SK-N-SH (cell line): ENCODE results near the gene RAD51B. TPM values are rescaled to one million over a fixed set of nuclear protein-coding genes. Genes with fewer than 3 reads are reported as not detected.

ENCODE experiments used
- CTCF ChIA-PET: fragments of 300-600, 350-600 bp; formaldehyde crosslinking; extraction: SDS; loops from one replicate; lab custom pipeline; 2021; lab: Yijun Ruan, JAX
- POLR2A ChIA-PET: fragments of 350-600 bp; sonication (Branson Sonifier 250); formaldehyde crosslinking; extraction: SDS; loops from one replicate; lab custom pipeline; 2020; ENCODE audit warnings: antibody characterized with exemption, inconsistent platforms; lab: Yijun Ruan, JAX
- DNase-seq: peaks from one replicate; pipeline ENCODE4 v3.0.0; 2012
- H2AFZ ChIP-seq: fragments of 200-600 bp; sonication (generic); 2 replicates; pipeline ENCODE4 v1.8.1; 2016; ENCODE audit warnings: antibody characterized with exemption, mild to moderate bottlenecking, low read depth
- H3F3A ChIP-seq: fragments of 200-600 bp; sonication (generic); replicated peaks from 2 replicates; pipeline ENCODE3; 2016; ENCODE audit warnings: antibody characterized with exemption, mild to moderate bottlenecking; ENCODE audit not compliant: insufficient read depth
- H3K27ac ChIP-seq, 2 experiments: fragments of 200-500 bp in 1 of 2; fragments of 200-600 bp in 1 of 2; sonication (Bioruptor generic) in 1 of 2; sonication (generic), shearing (Covaris generic) in 1 of 2; 2 replicates each; pipeline versions ENCODE4 v1.5.1 to v1.6.1; 2014 to 2016; ENCODE audit warnings: low read depth in 2 of 2, inconsistent platforms in 1 of 2, low read length in 1 of 2, mild to moderate bottlenecking in 1 of 2, mixed read lengths in 1 of 2
- H3K27me3 ChIP-seq: fragments of 200-600 bp; sonication (generic), shearing (Covaris generic); 2 replicates; pipeline ENCODE4 v1.6.1; 2016; ENCODE audit warnings: mixed run types; ENCODE audit not compliant: insufficient read depth
- H3K36me3 ChIP-seq, 2 experiments: fragments of 200-500 bp in 1 of 2; fragments of 200-600 bp in 1 of 2; sonication (Bioruptor generic) in 1 of 2; sonication (generic) in 1 of 2; replicated peaks in 1 of 2; 2 replicates each; pipeline versions ENCODE3 to v1.5.1; 2014 to 2016; ENCODE audit warnings: low read length in 1 of 2, mild to moderate bottlenecking in 1 of 2; ENCODE audit not compliant: insufficient read depth in 2 of 2, control insufficient read depth in 1 of 2
- H3K4me1 ChIP-seq, 2 experiments: fragments of 200-500 bp in 1 of 2; fragments of 200-600 bp in 1 of 2; sonication (Bioruptor generic) in 1 of 2; sonication (generic), shearing (Covaris generic) in 1 of 2; 2 replicates each; pipeline versions ENCODE4 v1.5.1 to v1.6.1; 2014 to 2016; ENCODE audit warnings: low read depth in 1 of 2, low read length in 1 of 2, mixed run types in 1 of 2; ENCODE audit not compliant: insufficient read depth in 2 of 2, control insufficient read depth in 1 of 2
- H3K4me2 ChIP-seq: fragments of 200-600 bp; sonication (generic), shearing (Covaris generic); 2 replicates; pipeline ENCODE4 v1.6.1; 2017; ENCODE audit warnings: mixed run types
- H3K4me3 ChIP-seq, 2 experiments: fragments of 200-500 bp in 1 of 2; fragments of 200-600 bp in 1 of 2; sonication (Bioruptor generic) in 1 of 2; sonication (generic), shearing (Covaris generic) in 1 of 2; 2 replicates each; pipeline versions ENCODE4 v1.5.1 to v1.8.1; 2014 to 2016; ENCODE audit warnings: low read depth in 2 of 2, inconsistent platforms in 1 of 2, low read length in 1 of 2, mild to moderate bottlenecking in 1 of 2, mixed read lengths in 1 of 2, moderate library complexity in 1 of 2
- H3K79me2 ChIP-seq: fragments of 200-600 bp; sonication (generic); 2 replicates; pipeline ENCODE4 v1.8.1; 2017; ENCODE audit warnings: mild to moderate bottlenecking; ENCODE audit not compliant: insufficient read depth
- H3K9ac ChIP-seq: fragments of 200-600 bp; sonication (generic); 2 replicates; pipeline ENCODE4 v1.6.1; 2017; ENCODE audit warnings: mixed run types
- H3K9me2 ChIP-seq: fragments of 200-600 bp; sonication (generic); 2 replicates; pipeline ENCODE4 v1.6.1; 2017; ENCODE audit warnings: mixed run types
- H3K9me3 ChIP-seq: fragments of 200-600 bp; sonication (generic); 2 replicates; pipeline ENCODE4 v1.6.1; 2017; ENCODE audit warnings: mixed run types, mild to moderate bottlenecking, moderate library complexity
- H4K20me1 ChIP-seq: fragments of 200-600 bp; sonication (generic); 2 replicates; pipeline ENCODE4 v1.6.1; 2017; ENCODE audit warnings: mild to moderate bottlenecking, mixed run types; ENCODE audit not compliant: insufficient read depth
- CHD2 ChIP-seq: fragments of 150-350 bp; IDR thresholded peaks from 2 replicates; pipeline ENCODE4 v1.6.1; 2018; ENCODE audit warnings: low read length; ENCODE audit not compliant: partially characterized antibody
- ELF1 ChIP-seq: IDR thresholded peaks from 2 replicates; pipeline ENCODE4 v1.4.0; 2012
- EP300 ChIP-seq, 2 experiments: IDR thresholded peaks; 2 replicates each; pipeline versions ENCODE4 v1.4.0 to v1.6.1; 2012; ENCODE audit warnings: borderline replicate concordance in 1 of 2, low read depth in 1 of 2, low read length in 1 of 2
- EZH2phosphoT487 ChIP-seq: fragments of 200-600 bp; sonication (generic); IDR thresholded peaks from 2 replicates; pipeline ENCODE4 v1.6.1; 2017; ENCODE audit warnings: low read depth, mixed run types, mild to moderate bottlenecking, antibody characterized with exemption, moderate library complexity, borderline replicate concordance
- FOSL2 ChIP-seq: IDR thresholded peaks from 2 replicates; pipeline ENCODE4 v1.4.0; 2012; ENCODE audit warnings: low read depth, mild to moderate bottlenecking, moderate library complexity, borderline replicate concordance
- FOXJ3 ChIP-seq: sonication (generic); formaldehyde crosslinking; IDR thresholded peaks from 2 replicates; pipeline ENCODE4 v1.5.1; 2020; ENCODE audit warnings: mild to moderate bottlenecking, missing genetic modification reagents
- FOXM1 ChIP-seq: IDR thresholded peaks from 2 replicates; pipeline ENCODE4 v1.4.0; 2012; ENCODE audit warnings: low read depth, mild to moderate bottlenecking
- GABPA ChIP-seq: IDR thresholded peaks from 2 replicates; pipeline ENCODE4 v1.4.0; 2012; ENCODE audit warnings: low read depth, mild to moderate bottlenecking
- GATA2 ChIP-seq: sonication (generic); formaldehyde crosslinking; IDR thresholded peaks from 2 replicates; pipeline ENCODE4 v1.5.0; 2020; ENCODE audit warnings: mild to moderate bottlenecking, missing genetic modification reagents
- JUND ChIP-seq: IDR thresholded peaks from 2 replicates; pipeline ENCODE4 v1.4.0; 2012
- MEF2A ChIP-seq: IDR thresholded peaks from 2 replicates; pipeline ENCODE4 v1.4.0; 2012; ENCODE audit warnings: low read depth, borderline replicate concordance
- MXI1 ChIP-seq: IDR thresholded peaks from 2 replicates; pipeline ENCODE4 v1.6.1; 2012; ENCODE audit warnings: mild to moderate bottlenecking, low read depth, low read length, improper control_type of control experiment
- POLR2AphosphoS5 ChIP-seq: IDR thresholded peaks from 2 replicates; pipeline ENCODE4 v1.6.1; 2012; ENCODE audit warnings: low read depth, low read length
- RAD21 ChIP-seq: IDR thresholded peaks from 2 replicates; pipeline ENCODE4 v1.6.1; 2012; ENCODE audit warnings: mild to moderate bottlenecking, low read length
- RCOR1 ChIP-seq: fragments of 150-350 bp; IDR thresholded peaks from 2 replicates; pipeline ENCODE4 v1.6.1; 2017; ENCODE audit warnings: antibody characterized with exemption, low read length
- RFX5 ChIP-seq: IDR thresholded peaks from 2 replicates; pipeline ENCODE4 v1.6.1; 2012; ENCODE audit warnings: mild to moderate bottlenecking, improper control_type of control experiment, low read length
- RXRA ChIP-seq: IDR thresholded peaks from 2 replicates; pipeline ENCODE4 v1.4.0; 2012; ENCODE audit warnings: low read depth, mild to moderate bottlenecking, borderline replicate concordance
- SIN3A ChIP-seq: IDR thresholded peaks from 2 replicates; pipeline ENCODE4 v1.6.1; 2012; ENCODE audit warnings: low read depth, mild to moderate bottlenecking, low read length, moderate library complexity, borderline replicate concordance
- SMC3 ChIP-seq: IDR thresholded peaks from 2 replicates; pipeline ENCODE4 v1.6.1; 2012; ENCODE audit warnings: low read depth, low read length, improper control_type of control experiment
- TAF1 ChIP-seq: IDR thresholded peaks from 2 replicates; pipeline ENCODE4 v1.6.1; 2012; ENCODE audit warnings: low read depth, mild to moderate bottlenecking, low read length, moderate library complexity, borderline replicate concordance
- TCF12 ChIP-seq: IDR thresholded peaks from 2 replicates; pipeline ENCODE4 v1.4.0; 2012
- TEAD4 ChIP-seq: IDR thresholded peaks from 2 replicates; pipeline ENCODE4 v1.4.0; 2012; ENCODE audit warnings: mild to moderate bottlenecking, borderline replicate concordance; ENCODE audit not compliant: insufficient read depth
- YY1 ChIP-seq: IDR thresholded peaks from 2 replicates; pipeline ENCODE4 v1.4.0; 2012; ENCODE audit warnings: low read depth, mild to moderate bottlenecking
- ZBTB33 ChIP-seq: IDR thresholded peaks from 2 replicates; pipeline ENCODE4 v1.4.0; 2012; ENCODE audit warnings: low read depth, borderline replicate concordance
- WGBS: methylation state at CpG from one replicate; pipeline ENCODE4 v1.1.6; 2017; ENCODE audit warnings: low lambda C conversion rate; 5-methylcytosine and 5-hydroxymethylcytosine counted together
- polyA plus RNA-seq, 3 experiments: library from polyadenylated mRNA; depleted of rRNA; stranded (reverse); fragments of >200 nt; gene quantifications; 2 replicates each; pipeline ENCODE4 v1.2.3, GENCODE V29; 2012
- TF ChIP-seq, protein P1 (sequence below): IDR thresholded peaks from 2 replicates; pipeline ENCODE4 v1.4.0; 2012; ENCODE audit warnings: low read depth
- TF ChIP-seq, protein P2 (sequence below): fragments of 200-600 bp; sonication (generic); IDR thresholded peaks from 2 replicates; pipeline ENCODE4 v1.6.1; 2017; ENCODE audit warnings: antibody characterized with exemption, mild to moderate bottlenecking, moderate library complexity
- TF ChIP-seq, protein P3 (sequence below): IDR thresholded peaks from 2 replicates; pipeline ENCODE4; 2012
- TF ChIP-seq, protein P4 (sequence below): fragments of 150-350 bp; IDR thresholded peaks from 2 replicates; pipeline ENCODE4 v1.6.1; 2016; ENCODE audit warnings: mild to moderate bottlenecking, low read depth, low read length

The RAD51B gene
- polyA plus RNA-seq, 1 of the 3 experiments (the other 2 are of a cell fraction): 6.0 TPM

DNA sequence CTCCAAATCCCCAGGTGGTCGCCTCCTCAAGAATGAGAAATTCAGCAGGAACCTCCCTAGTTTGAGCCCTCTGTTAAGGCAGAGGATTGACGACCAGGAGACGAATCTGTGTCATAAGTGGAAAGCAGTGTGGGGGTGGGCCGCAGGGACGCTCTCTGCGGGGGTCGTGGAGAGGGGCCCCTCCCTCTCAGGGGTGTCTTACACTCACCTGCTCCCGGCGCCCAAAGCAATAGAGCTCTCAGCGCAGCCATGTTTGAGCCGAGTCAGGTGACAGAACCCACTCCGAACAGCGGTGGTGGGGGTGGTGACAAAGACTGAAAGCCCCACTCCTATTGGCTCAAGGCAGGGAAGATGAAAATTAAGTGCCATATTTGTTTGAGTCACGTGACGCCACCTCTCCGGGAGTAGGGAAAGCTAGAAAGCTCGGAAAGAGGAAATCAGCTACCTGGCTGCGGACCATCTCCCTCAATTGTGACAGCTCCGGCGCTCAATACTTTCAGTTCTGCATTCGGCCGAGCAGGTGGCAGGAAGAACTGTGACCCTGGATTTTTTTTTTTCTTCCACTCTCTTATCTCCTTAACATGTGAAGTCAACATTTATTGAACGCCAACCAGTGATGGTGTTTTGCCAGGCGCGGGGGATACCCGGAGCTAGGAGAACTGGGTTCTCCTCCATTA, 3.1 kb upstream of the RAD51B start, which contains the start of gene ZFYVE26:
Gene ZFYVE26, minus strand, starts transcription at position 265 of the 677 bp plus-strand sequence. CDS start 627 bp downstream, outside the sequence.
- under 1% methylated on average over 23 of the region's 26 CpGs for WGBS
- H3K4me2 ChIP-seq: peak within 1 kb of the TSS; percentile 83
- peak within 1 kb of the TSS; percentile 90 for H2AFZ ChIP-seq
- H3K36me3 ChIP-seq: peaks cover 24 to 28% of the 10 kb centered on the region in 2 experiments
- no peaks in the 10 kb centered on the region for H3K9me2 ChIP-seq
- H3K9ac ChIP-seq: peak within 1 kb of the TSS; percentile 76
- no peaks in the 10 kb centered on the region for H3K9me3 ChIP-seq
- H3K4me3 ChIP-seq: peak within 1 kb of the TSS; percentile 77 to 97
- ChIA-PET CTCF (interaction anchor here (0.9 kb wide), 1 partner anchor 335 kb away, joined by 3 read pairs; no protein-coding TSS in a partner anchor), POLR2A (interaction anchor here (0.6 to 1.2 kb wide), 5 partner anchors 9 to 110 kb away, joined by 3 to 7 read pairs (median 3); no protein-coding TSS in a partner anchor)
- H3K27me3 ChIP-seq: no peaks in the 10 kb centered on the region
- peaks cover 8 to 17% of the 10 kb centered on the region in 2 experiments for H3K4me1 ChIP-seq
- peak; percentile 91 for DNase-seq
- H3K79me2 ChIP-seq: peaks cover 28% of the 10 kb centered on the region
- H4K20me1 ChIP-seq: no peaks in the 10 kb centered on the region
- peak within 1 kb of the TSS; percentile 52 to 79 for H3K27ac ChIP-seq
- H3F3A ChIP-seq: no peaks in the 10 kb centered on the region
- TF ChIP-seq RXRA: no peak
- no peak for TF ChIP-seq ZBTB33
- TF ChIP-seq, protein P1, sequence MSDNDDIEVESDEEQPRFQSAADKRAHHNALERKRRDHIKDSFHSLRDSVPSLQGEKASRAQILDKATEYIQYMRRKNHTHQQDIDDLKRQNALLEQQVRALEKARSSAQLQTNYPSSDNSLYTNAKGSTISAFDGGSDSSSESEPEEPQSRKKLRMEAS: peak; percentile 72
- peak; percentile 72; the same call in 1 of the 2 replicates for TF ChIP-seq TAF1
- TF ChIP-seq ELF1: peak; percentile 45; the same call in 1 of the 2 replicates
- TF ChIP-seq FOXJ3 (CRISPR knock-in tag): no peak
- TF ChIP-seq RFX5: peak; percentile 50; the same call in 1 of the 2 replicates
- TF ChIP-seq MEF2A: no peak
- TF ChIP-seq CHD2: peak; percentile 43
- TF ChIP-seq TEAD4: no peak
- peak; percentile 81 for TF ChIP-seq MXI1
- TF ChIP-seq JUND: no peak; the same call in 1 of the 2 replicates
- peak; percentile 28; the same call in 1 of the 2 replicates for TF ChIP-seq GABPA
- peak; percentile 72; the same call in 1 of the 2 replicates for TF ChIP-seq POLR2AphosphoS5
- peak; percentile 97 for TF ChIP-seq YY1
- TF ChIP-seq FOXM1: no peak
- TF ChIP-seq, protein P2, sequence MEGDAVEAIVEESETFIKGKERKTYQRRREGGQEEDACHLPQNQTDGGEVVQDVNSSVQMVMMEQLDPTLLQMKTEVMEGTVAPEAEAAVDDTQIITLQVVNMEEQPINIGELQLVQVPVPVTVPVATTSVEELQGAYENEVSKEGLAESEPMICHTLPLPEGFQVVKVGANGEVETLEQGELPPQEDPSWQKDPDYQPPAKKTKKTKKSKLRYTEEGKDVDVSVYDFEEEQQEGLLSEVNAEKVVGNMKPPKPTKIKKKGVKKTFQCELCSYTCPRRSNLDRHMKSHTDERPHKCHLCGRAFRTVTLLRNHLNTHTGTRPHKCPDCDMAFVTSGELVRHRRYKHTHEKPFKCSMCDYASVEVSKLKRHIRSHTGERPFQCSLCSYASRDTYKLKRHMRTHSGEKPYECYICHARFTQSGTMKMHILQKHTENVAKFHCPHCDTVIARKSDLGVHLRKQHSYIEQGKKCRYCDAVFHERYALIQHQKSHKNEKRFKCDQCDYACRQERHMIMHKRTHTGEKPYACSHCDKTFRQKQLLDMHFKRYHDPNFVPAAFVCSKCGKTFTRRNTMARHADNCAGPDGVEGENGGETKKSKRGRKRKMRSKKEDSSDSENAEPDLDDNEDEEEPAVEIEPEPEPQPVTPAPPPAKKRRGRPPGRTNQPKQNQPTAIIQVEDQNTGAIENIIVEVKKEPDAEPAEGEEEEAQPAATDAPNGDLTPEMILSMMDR: no peak
- TF ChIP-seq RCOR1: 0 out of 2 replicates have a peak, but pooled peaks have one; percentile 7
- TF ChIP-seq, protein P3, sequence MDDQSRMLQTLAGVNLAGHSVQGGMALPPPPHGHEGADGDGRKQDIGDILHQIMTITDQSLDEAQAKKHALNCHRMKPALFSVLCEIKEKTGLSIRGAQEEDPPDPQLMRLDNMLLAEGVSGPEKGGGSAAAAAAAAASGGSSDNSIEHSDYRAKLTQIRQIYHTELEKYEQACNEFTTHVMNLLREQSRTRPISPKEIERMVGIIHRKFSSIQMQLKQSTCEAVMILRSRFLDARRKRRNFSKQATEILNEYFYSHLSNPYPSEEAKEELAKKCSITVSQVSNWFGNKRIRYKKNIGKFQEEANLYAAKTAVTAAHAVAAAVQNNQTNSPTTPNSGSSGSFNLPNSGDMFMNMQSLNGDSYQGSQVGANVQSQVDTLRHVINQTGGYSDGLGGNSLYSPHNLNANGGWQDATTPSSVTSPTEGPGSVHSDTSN: peak; percentile 49
- TF ChIP-seq RAD21: no peak
- peak; percentile 64; the same call in 1 of the 2 replicates for TF ChIP-seq SIN3A
- no peak for TF ChIP-seq EZH2phosphoT487
- peak; percentile 22; the same call in 1 of the 2 replicates for TF ChIP-seq TCF12
- TF ChIP-seq SMC3: no peak
- no peak for TF ChIP-seq GATA2 (CRISPR knock-in tag)
- no peak for TF ChIP-seq EP300 (IDR thresholded peaks at IDR 0.05; ENCODE audit: borderline replicate concordance in 1 of 2, low read depth in 1 of 2, low read length in 1 of 2)
- TF ChIP-seq FOSL2: peak; percentile 5; the same call in 1 of the 2 replicates
- TF ChIP-seq, protein P4, sequence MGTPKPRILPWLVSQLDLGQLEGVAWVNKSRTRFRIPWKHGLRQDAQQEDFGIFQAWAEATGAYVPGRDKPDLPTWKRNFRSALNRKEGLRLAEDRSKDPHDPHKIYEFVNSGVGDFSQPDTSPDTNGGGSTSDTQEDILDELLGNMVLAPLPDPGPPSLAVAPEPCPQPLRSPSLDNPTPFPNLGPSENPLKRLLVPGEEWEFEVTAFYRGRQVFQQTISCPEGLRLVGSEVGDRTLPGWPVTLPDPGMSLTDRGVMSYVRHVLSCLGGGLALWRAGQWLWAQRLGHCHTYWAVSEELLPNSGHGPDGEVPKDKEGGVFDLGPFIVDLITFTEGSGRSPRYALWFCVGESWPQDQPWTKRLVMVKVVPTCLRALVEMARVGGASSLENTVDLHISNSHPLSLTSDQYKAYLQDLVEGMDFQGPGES: no peak
